HepG2 (cell line): ENCODE results near the gene TUT1. TPM values are rescaled to one million over a fixed set of nuclear protein-coding genes. Genes with fewer than 3 reads are reported as not detected.

Source experiments
- ARHGAP35 ChIP-seq: sonication (generic); formaldehyde crosslinking; IDR thresholded peaks from 2 replicates; pipeline ENCODE4 v1.9.0; 2022; ENCODE audit warnings: mild to moderate bottlenecking, inconsistent platforms, moderate library complexity, missing genetic modification reagents, borderline replicate concordance
- FOSL1 ChIP-seq: sonication (generic); formaldehyde crosslinking; IDR thresholded peaks from 2 replicates; pipeline ENCODE4 v1.9.0; 2021; ENCODE audit warnings: missing genetic modification reagents, borderline replicate concordance
- FOXC1 ChIP-seq: sonication (generic); formaldehyde crosslinking; IDR thresholded peaks from 2 replicates; pipeline ENCODE4 v1.8.0; 2022; ENCODE audit warnings: mild to moderate bottlenecking, missing genetic modification reagents, borderline replicate concordance
- HDAC1 ChIP-seq: sonication (generic); formaldehyde crosslinking; IDR thresholded peaks from 2 replicates; pipeline ENCODE4 v1.5.1; 2020; ENCODE audit warnings: mild to moderate bottlenecking, missing genetic modification reagents
- HNRNPLL ChIP-seq: fragments of 200-400 bp; formaldehyde crosslinking; IDR thresholded peaks from 2 replicates; pipeline ENCODE4 v1.6.1; 2017; ENCODE audit warnings: mild to moderate bottlenecking, low read depth, low read length; ENCODE audit not compliant: poor library complexity, severe bottlenecking
- HOXA3 ChIP-seq: sonication (generic); formaldehyde crosslinking; IDR thresholded peaks from 2 replicates; pipeline ENCODE4 v1.5.0; 2020; ENCODE audit warnings: missing genetic modification reagents
- MED1 ChIP-seq: sonication (generic); formaldehyde crosslinking; IDR thresholded peaks from 2 replicates; pipeline ENCODE4 v1.4.0; 2020; ENCODE audit warnings: missing genetic modification reagents
- MEIS2 ChIP-seq: sonication (generic); formaldehyde crosslinking; IDR thresholded peaks from 2 replicates; pipeline ENCODE4 v1.9.0; 2021; ENCODE audit warnings: mild to moderate bottlenecking, missing genetic modification reagents
- RAD21 ChIP-seq: fragments of 450-650 bp; formaldehyde crosslinking; IDR thresholded peaks from 2 replicates; pipeline ENCODE4 v1.5.0; 2020; ENCODE audit warnings: mild to moderate bottlenecking
- SNRNP70 ChIP-seq: fragments of 200-400 bp; formaldehyde crosslinking; IDR thresholded peaks from 2 replicates; pipeline ENCODE4 v1.6.1; 2017; ENCODE audit warnings: mild to moderate bottlenecking, low read depth, low read length, moderate library complexity
- TFDP2 ChIP-seq: sonication (generic); formaldehyde crosslinking; IDR thresholded peaks from 2 replicates; pipeline ENCODE4 v1.4.0; 2020; ENCODE audit warnings: missing genetic modification reagents
- UBTF ChIP-seq: sonication (generic); formaldehyde crosslinking; IDR thresholded peaks from 2 replicates; pipeline ENCODE4 v1.4.0; 2020; ENCODE audit warnings: mild to moderate bottlenecking, missing genetic modification reagents
- ZNF563 ChIP-seq: sonication (generic); formaldehyde crosslinking; IDR thresholded peaks from 2 replicates; pipeline ENCODE4 v1.8.0; 2022; ENCODE audit warnings: mild to moderate bottlenecking, moderate library complexity, missing genetic modification reagents
- ZNF737 ChIP-seq: sonication (generic); formaldehyde crosslinking; IDR thresholded peaks from 2 replicates; pipeline ENCODE4 v1.5.0; 2020; ENCODE audit warnings: missing genetic modification reagents, mild to moderate bottlenecking, borderline replicate concordance
- ZNF772 ChIP-seq: sonication (generic); formaldehyde crosslinking; IDR thresholded peaks from 2 replicates; pipeline ENCODE4 v1.5.0; 2020; ENCODE audit warnings: mild to moderate bottlenecking, missing genetic modification reagents
- ZSCAN12 ChIP-seq: sonication (generic); formaldehyde crosslinking; IDR thresholded peaks from 2 replicates; pipeline ENCODE4 v1.9.0; 2021; ENCODE audit warnings: mild to moderate bottlenecking, missing genetic modification reagents
- polyA plus RNA-seq, 8 experiments: library from polyadenylated mRNA; depleted of rRNA in 3 of 8; stranded (reverse) in 7 of 8; unstranded in 1 of 8; fragments of >200 nt; fragmentation: Illumina TruSeq in 4 of 8; extraction: Trizol in 4 of 8; gene quantifications; 2 replicates each; pipeline versions ENCODE4 v1.2.1 to v1.2.3, GENCODE V29; 2011 to 2016; ENCODE audit warnings: low read depth in 4 of 8, missing spikeins in 1 of 8, mixed read lengths in 1 of 8; ENCODE audit not compliant: insufficient read depth in 1 of 8
- total RNA-seq, 5 experiments: library from RNA; depleted of rRNA; stranded (reverse); fragments of >200 nt; fragmentation: Illumina TruSeq; extraction: Trizol; gene quantifications; 2 replicates each; pipeline ENCODE4 v1.2.3, GENCODE V29; 2016; ENCODE audit warnings: low read depth in 1 of 5
- TF ChIP-seq, protein P1 (sequence below): sonication (generic); formaldehyde crosslinking; IDR thresholded peaks from 2 replicates; pipeline ENCODE4 v1.4.0; 2020; ENCODE audit warnings: mild to moderate bottlenecking, missing genetic modification reagents
- TF ChIP-seq, protein P2 (sequence below): IDR thresholded peaks from 2 replicates; pipeline ENCODE4 v1.6.1; 2016; ENCODE audit warnings: mild to moderate bottlenecking
- TF ChIP-seq, protein P3 (sequence below): sonication (generic); formaldehyde crosslinking; IDR thresholded peaks from 2 replicates; pipeline ENCODE4 v1.8.0; 2022; ENCODE audit warnings: missing genetic modification reagents, mild to moderate bottlenecking, inconsistent platforms, borderline replicate concordance

TUT1 gene
- total and polyA plus RNA-seq, 2 of the 13 experiments (the other 11 are each of a cell fraction or from before 2014, with no cell fraction given): 9.7 to 14.3 TPM

DNA sequence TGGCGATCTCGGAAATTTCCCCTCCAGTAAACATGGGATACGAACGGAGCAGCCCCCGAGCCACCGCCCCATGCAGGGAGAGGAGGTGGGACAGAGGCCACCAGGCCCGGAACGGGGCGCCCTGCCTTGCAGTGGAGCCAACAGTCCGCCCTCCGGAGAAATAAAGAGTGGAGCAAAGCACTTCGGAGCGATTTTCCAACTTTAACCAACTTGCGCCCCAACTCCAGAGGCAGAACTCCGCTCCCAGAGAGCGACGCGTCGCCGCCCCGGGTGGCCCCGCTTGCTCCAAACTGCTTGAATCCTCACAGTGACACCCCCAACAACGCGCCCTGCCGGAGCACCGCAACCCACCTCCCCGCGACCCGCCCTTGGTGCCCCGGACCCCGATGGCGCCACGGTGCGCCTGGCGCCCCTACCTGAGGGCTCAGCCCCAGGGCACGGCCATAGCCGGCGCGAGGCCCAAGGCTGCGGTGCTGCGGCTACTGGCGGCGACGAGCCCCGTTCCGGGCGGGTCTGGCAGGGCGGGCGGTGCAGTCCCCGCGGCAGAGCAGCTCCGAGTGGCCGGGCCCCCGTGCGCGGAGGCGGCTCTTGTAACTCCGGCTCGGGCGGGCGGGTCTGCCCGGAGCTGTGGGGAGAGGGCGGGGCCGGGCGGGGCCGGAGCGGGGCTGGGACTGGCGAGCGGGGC lies 44.9 kb downstream of the TUT1 start, which contains the start of gene AHNAK (continued):
- TF ChIP-seq ARHGAP35 (CRISPR knock-in tag) (no peak), UBTF (CRISPR knock-in tag) (peak; percentile 88), HDAC1 (peak; percentile 6; the same call in 1 of the 2 replicates), MEIS2 (CRISPR knock-in tag) (peak; percentile 42; the same call in 1 of the 2 replicates), ZNF737 (CRISPR knock-in tag) (0 out of 2 replicates have a peak, but pooled peaks have one; percentile 19), SNRNP70 (no peak), TFDP2 (CRISPR knock-in tag) (peak; percentile 37; the same call in 1 of the 2 replicates), HOXA3 (CRISPR knock-in tag) (peak; percentile 10; the same call in 1 of the 2 replicates), FOSL1 (CRISPR knock-in tag) (no peak), RAD21 (CRISPR knock-in tag) (peak; percentile 24; the same call in 1 of the 2 replicates), ZNF772 (CRISPR knock-in tag) (0 out of 2 replicates have a peak, but pooled peaks have one; percentile 8), FOXC1 (CRISPR knock-in tag) (0 out of 2 replicates have a peak, but pooled peaks have one; percentile 9), ZNF563 (0 out of 2 replicates have a peak, but pooled peaks have one; percentile 5), HNRNPLL (peak; percentile 8), ZSCAN12 (CRISPR knock-in tag) (no peak), MED1 (peak; percentile 23; the same call in 1 of the 2 replicates)
- TF ChIP-seq, protein P1, sequence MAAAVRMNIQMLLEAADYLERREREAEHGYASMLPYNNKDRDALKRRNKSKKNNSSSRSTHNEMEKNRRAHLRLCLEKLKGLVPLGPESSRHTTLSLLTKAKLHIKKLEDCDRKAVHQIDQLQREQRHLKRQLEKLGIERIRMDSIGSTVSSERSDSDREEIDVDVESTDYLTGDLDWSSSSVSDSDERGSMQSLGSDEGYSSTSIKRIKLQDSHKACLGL (CRISPR knock-in tag): no peak; the same call in 1 of the 2 replicates
- TF ChIP-seq, protein P2, sequence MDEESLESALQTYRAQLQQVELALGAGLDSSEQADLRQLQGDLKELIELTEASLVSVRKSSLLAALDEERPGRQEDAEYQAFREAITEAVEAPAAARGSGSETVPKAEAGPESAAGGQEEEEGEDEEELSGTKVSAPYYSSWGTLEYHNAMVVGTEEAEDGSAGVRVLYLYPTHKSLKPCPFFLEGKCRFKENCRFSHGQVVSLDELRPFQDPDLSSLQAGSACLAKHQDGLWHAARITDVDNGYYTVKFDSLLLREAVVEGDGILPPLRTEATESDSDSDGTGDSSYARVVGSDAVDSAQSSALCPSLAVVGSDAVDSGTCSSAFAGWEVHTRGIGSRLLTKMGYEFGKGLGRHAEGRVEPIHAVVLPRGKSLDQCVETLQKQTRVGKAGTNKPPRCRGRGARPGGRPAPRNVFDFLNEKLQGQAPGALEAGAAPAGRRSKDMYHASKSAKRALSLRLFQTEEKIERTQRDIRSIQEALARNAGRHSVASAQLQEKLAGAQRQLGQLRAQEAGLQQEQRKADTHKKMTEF (CRISPR knock-in tag): no peak; the same call in 1 of the 2 replicates
- TF ChIP-seq, protein P3, sequence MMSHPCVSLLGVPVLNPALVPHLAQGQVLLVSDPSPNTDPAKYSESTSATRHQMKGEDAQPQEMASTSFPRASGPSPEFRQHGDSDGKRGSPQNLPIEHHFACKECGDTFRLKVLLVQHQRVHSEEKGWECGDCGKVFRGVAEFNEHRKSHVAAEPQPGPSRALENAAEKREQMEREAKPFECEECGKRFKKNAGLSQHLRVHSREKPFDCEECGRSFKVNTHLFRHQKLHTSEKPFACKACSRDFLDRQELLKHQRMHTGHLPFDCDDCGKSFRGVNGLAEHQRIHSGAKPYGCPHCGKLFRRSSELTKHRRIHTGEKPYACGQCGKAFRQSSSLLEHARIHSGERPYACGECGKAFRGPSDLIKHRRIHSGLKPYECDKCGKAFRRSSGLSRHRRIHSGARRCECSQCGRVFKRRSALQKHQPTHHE (CRISPR knock-in tag): peak; percentile 60; the same call in 1 of the 2 replicates
